ENCODE data around the gene N4BP2L1. TPM values are rescaled to one million over a fixed set of nuclear protein-coding genes. Genes with fewer than 3 reads are reported as not detected.

N4BP2L1 gene
- polyA plus RNA-seq, 3 donors: 50.9 to 82.5 (median 81.5) TPM

DNA sequence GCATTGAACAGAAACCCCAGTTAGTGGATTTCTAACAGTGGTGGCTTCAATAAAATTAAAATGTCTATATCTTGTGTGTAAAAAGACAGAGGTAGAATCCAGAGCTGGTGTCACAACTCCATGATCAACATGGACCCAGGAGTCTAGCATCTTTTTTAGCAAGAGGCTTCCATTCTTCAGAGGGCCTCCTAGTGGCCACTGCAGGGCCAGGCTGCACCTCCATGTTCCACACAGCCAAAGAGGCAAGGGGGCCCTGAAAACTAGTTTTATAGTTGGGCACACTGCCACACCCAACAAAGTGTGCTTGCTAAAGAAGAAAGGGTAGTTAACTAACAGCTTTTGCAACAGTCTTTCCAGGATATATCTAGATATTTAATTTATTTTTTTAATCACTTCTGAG, 12.9 kb downstream of the N4BP2L1 start:
- Histone ChIP-seq H3K27me3 (ENCODE audit: control insufficient read depth in 2 of 2, insufficient read depth in 2 of 2, low read length in 2 of 2) (no peaks in the 10 kb centered on the region), H2AFZ (ENCODE audit: insufficient read depth, low read depth, low read length, poor library complexity, severe bottlenecking) (no peak overlapping the region), H3K79me2 (ENCODE audit: insufficient read depth, low read length) (peaks cover 9% of the 10 kb centered on the region), H4K20me1 (ENCODE audit: insufficient read depth, low read length) (peaks cover 17% of the 10 kb centered on the region), H3K36me3 (replicated peaks in 1 of 2; ENCODE audit: control insufficient read depth in 1 of 2, insufficient read depth in 2 of 2, low read length in 2 of 2) (peaks cover 8 to 17% of the 10 kb centered on the region in 2 donors), H3K9me3 (replicated peaks in 1 of 2; ENCODE audit: control insufficient read depth in 1 of 2, insufficient read depth in 1 of 2, low read length in 2 of 2) (peaks cover 9 to 18% of the 10 kb centered on the region in 2 donors), H3K4me3 (replicated peaks in 1 of 3; ENCODE audit: low read depth in 2 of 3, low read length in 3 of 3) (no peak overlapping the region), H3K27ac (ENCODE audit: low read depth in 1 of 2, low read length in 2 of 2) (no peak overlapping the region), H3K4me2 (replicated peaks; ENCODE audit: extremely low read depth, low read length, poor library complexity, severe bottlenecking) (no peak overlapping the region), H3K9ac (ENCODE audit: insufficient read depth, low read length, poor library complexity, severe bottlenecking) (no peak overlapping the region), H3K4me1 (ENCODE audit: control insufficient read depth in 1 of 2, insufficient read depth in 2 of 2, low read length in 2 of 2) (no peaks in the 10 kb centered on the region)
- Mint-ChIP-seq H3K4me3 (no peak overlapping the region), H3K4me1 (peaks cover 6% of the 10 kb centered on the region), H3K27ac (peak overlapping the region in 1 of 7 donors; percentile 30), H3K27me3 (ENCODE audit: low read depth in 3 of 3) (no peaks in the 10 kb centered on the region), H3K9me3 (peaks cover 14 to 27% (median 21%) of the 10 kb centered on the region in 7 donors), H3K36me3 (peaks cover 28 to 30% of the 10 kb centered on the region in 2 donors)
- DNase-seq: peak in 2 of 3 donors; percentile 16 to 23
- TF ChIP-seq, protein P1, sequence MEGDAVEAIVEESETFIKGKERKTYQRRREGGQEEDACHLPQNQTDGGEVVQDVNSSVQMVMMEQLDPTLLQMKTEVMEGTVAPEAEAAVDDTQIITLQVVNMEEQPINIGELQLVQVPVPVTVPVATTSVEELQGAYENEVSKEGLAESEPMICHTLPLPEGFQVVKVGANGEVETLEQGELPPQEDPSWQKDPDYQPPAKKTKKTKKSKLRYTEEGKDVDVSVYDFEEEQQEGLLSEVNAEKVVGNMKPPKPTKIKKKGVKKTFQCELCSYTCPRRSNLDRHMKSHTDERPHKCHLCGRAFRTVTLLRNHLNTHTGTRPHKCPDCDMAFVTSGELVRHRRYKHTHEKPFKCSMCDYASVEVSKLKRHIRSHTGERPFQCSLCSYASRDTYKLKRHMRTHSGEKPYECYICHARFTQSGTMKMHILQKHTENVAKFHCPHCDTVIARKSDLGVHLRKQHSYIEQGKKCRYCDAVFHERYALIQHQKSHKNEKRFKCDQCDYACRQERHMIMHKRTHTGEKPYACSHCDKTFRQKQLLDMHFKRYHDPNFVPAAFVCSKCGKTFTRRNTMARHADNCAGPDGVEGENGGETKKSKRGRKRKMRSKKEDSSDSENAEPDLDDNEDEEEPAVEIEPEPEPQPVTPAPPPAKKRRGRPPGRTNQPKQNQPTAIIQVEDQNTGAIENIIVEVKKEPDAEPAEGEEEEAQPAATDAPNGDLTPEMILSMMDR (IDR thresholded peaks at IDR 0.05): peak; percentile 74
- intact Hi-C loops (cut with micrococcal nuclease): no loop called here

DNA sequence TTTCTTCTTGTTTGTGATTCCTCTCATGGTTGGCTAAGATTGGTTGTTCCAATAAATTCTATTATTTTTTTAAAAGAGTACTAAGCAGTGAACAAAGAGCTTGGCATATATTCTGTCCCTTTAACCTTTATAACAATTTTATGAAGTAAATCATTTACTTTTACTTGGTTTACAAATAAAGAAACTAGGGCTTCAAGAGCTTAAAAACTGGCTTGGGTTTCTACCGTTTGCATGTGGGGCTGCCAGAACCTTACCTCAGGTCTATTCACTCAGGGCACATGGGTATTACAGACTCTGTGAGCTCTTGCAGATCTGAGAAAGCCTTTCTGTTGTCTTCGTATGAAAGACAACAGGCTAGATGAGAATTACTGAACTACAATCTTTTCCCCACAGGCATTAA, 13.3 kb downstream of the N4BP2L1 start:
- Histone ChIP-seq H4K20me1 (ENCODE audit: insufficient read depth, low read length) (peaks cover 17% of the 10 kb centered on the region), H3K36me3 (replicated peaks in 1 of 2; ENCODE audit: control insufficient read depth in 1 of 2, insufficient read depth in 2 of 2, low read length in 2 of 2) (peaks cover 4 to 14% of the 10 kb centered on the region in 2 donors), H3K9ac (ENCODE audit: insufficient read depth, low read length, poor library complexity, severe bottlenecking) (no peak overlapping the region), H2AFZ (ENCODE audit: insufficient read depth, low read depth, low read length, poor library complexity, severe bottlenecking) (no peak overlapping the region), H3K9me3 (replicated peaks in 1 of 2; ENCODE audit: control insufficient read depth in 1 of 2, insufficient read depth in 1 of 2, low read length in 2 of 2) (peaks cover 5 to 13% of the 10 kb centered on the region in 2 donors), H3K27ac (ENCODE audit: low read depth in 1 of 2, low read length in 2 of 2) (no peak overlapping the region), H3K4me1 (ENCODE audit: control insufficient read depth in 1 of 2, insufficient read depth in 2 of 2, low read length in 2 of 2) (peaks cover 1 to 3% of the 10 kb centered on the region in 2 donors), H3K27me3 (ENCODE audit: control insufficient read depth in 2 of 2, insufficient read depth in 2 of 2, low read length in 2 of 2) (no peaks in the 10 kb centered on the region), H3K4me2 (replicated peaks; ENCODE audit: extremely low read depth, low read length, poor library complexity, severe bottlenecking) (no peak overlapping the region), H3K4me3 (replicated peaks in 1 of 3; ENCODE audit: low read depth in 2 of 3, low read length in 3 of 3) (no peak overlapping the region), H3K79me2 (ENCODE audit: insufficient read depth, low read length) (peaks cover 6% of the 10 kb centered on the region)
- Mint-ChIP-seq H3K4me1 (peaks cover 9% of the 10 kb centered on the region), H3K36me3 (peaks cover 27 to 28% of the 10 kb centered on the region in 2 donors), H3K27ac (no peak overlapping the region), H3K4me3 (no peak overlapping the region), H3K9me3 (peaks cover 10 to 22% (median 16%) of the 10 kb centered on the region in 7 donors), H3K27me3 (ENCODE audit: low read depth in 3 of 3) (no peaks in the 10 kb centered on the region)
- TF ChIP-seq, protein P1 (IDR thresholded peaks at IDR 0.05): no peak
- WGBS (ENCODE audit: insufficient coverage): no CpG with 5 or more reads among the region's 2 CpGs
- no peak for DNase-seq
- intact Hi-C loops (cut with micrococcal nuclease): no loop called here

Data from CD14-positive monocyte (primary cell).